HG03520 (cell line): ENCODE measurements around the gene HNRNPC.
"Not testable (repeated sequence)": the region's sequence is repeated elsewhere in the genome, so short reads cannot be mapped to it uniquely, and the experiment has no call there.

Experiments used
- ATAC-seq: cut with Tn5 transposase; IDR thresholded peaks from one replicate; pipeline ENCODE4 v1.9.1; 2021; ENCODE audit warnings: mild to moderate bottlenecking, moderate library complexity; ENCODE audit not compliant: unreplicated experiment

The HNRNPC gene

DNA sequence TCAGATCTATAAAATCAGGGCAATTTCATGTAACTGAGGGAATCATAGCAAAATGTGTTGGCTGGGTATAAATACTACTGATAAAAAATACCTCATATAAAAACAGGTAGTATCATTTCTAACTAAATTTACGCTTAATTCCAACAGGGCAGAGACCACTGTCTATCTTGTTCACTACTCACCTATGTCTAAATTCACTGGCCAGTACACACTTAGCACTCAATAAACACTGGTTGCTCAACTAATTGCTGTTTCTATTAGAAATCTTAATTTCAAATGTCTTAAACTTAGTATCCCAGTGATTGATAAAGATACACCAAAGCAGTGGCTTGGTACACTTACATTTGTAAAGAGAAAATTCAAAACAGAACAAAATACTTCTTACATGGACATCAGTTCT lies 55.6 kb downstream of the HNRNPC start:
- no peak for ATAC-seq

DNA sequence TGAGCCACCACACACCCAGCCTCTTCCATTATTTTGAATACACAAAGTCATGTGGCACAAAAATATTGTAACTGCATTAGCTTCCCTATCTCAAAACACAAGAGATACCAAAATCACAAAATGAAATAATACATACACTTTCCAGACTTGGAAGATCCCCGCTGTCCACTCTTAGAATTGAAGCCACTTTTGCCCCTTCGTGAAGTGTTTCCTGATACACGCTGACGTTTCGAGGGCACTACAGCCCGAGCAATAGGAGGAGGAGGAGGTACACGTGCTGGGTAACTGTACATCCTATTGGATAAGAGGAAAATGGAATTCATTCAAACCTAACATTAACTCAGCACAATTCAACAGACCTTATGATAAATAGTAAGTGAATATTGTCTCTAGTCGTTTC lies 56.4 kb downstream of the HNRNPC start:
- ATAC-seq = not testable (repeated sequence)

DNA sequence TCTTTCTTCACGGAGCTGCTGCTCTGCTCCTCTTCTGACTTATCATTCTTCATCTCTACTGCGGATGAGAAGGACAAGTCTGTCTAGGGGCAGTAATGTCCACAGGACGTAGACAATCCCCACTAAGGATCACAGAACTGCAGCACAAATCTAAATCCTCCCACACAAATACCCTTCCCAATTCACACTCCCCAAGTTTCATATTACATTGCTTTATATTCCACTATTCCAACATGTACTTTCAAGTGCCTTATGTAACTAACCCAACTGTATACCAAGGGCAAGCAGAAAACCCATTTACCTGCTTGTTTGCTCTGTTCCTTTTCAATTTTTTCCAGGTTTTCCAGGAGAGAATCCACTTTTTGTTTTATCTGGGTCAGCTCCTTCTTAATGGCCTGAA lies 57.7 kb downstream of the HNRNPC start:
- ATAC-seq = no peak

DNA sequence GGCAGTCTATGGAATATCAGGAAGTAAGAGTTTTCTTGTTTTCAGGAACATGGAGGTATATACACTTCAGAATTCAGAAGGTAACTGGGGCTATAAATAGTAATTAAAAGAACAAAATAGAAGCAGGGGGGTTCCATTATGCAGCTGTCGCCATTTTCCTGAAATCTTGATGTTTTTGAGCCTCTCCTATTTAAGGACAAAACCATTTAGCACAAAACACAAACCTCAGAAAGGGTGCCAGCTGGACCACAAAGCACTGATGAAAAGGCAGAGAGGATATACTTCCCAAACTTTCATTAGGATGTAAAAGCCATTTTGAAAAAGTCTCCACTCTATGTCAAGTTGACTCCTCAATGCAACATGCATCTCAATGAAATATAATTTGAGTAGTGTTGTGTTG lies 59.2 kb downstream of the HNRNPC start:
- ATAC-seq = no peak

DNA sequence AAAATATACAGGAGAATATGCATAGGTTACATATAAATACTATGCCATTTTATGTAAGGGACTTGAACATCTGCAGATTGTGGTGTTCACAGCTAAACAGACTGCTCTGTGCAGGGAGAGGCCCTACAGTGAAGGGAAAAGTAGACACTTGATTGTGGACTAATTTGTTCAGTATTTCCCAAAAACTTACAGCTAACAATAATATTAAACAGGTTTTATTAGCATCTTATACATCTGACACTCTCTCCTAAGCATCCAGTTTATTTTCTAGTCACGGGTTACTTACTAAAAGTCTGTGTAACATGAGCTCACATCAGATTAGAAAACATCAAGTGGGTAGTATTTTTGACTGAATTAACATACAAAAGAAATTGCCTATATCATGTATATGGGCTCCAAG lies 60.1 kb downstream of the HNRNPC start:
- no peak for ATAC-seq

GRCh38 chr14:21208554-21208953 lies 60.7 kb downstream of the HNRNPC start:
- ATAC-seq = no peak

DNA sequence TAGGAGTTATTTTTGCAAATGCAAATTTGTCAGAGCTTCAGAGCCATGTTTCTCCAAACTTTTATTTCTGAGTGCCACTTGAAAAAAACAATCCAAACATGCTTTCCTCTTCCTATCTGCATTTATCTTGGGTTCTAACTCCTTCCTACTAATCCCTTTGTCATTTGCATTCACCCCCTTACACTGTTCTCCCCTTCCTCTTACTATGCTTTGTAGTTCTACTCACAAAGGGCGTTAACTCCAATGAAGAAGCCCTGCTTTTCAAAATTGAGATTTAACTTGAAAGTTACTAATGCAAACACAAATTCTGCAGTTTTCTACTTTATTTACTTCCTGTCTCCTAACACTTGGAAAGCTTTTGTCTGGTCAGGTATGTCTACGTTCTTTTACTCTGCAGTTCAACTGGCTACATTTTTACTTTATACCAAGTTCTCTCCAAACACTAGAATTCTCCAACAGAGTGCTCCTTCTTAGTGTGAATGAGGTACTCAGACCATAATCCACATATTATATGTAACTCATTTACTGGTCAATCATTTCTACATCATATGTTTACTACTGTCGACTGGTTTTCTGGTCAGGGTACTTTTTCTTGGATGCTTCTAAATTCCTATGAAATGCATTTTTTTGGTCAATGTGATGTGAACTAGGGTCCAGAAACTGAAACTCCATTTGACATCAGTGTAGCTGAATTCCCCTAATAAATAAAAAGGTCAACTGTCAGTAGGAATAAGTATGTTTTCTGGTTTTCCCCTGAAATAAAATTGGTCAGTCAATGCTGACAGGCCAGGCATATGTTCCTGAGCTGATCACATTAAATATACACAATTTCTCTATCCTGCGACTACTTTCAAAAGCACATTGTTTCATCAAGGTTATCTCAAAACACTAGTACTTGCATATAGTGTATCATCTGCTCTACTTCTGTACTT lies 62.2 kb downstream of the HNRNPC start:
- no peak for ATAC-seq

DNA sequence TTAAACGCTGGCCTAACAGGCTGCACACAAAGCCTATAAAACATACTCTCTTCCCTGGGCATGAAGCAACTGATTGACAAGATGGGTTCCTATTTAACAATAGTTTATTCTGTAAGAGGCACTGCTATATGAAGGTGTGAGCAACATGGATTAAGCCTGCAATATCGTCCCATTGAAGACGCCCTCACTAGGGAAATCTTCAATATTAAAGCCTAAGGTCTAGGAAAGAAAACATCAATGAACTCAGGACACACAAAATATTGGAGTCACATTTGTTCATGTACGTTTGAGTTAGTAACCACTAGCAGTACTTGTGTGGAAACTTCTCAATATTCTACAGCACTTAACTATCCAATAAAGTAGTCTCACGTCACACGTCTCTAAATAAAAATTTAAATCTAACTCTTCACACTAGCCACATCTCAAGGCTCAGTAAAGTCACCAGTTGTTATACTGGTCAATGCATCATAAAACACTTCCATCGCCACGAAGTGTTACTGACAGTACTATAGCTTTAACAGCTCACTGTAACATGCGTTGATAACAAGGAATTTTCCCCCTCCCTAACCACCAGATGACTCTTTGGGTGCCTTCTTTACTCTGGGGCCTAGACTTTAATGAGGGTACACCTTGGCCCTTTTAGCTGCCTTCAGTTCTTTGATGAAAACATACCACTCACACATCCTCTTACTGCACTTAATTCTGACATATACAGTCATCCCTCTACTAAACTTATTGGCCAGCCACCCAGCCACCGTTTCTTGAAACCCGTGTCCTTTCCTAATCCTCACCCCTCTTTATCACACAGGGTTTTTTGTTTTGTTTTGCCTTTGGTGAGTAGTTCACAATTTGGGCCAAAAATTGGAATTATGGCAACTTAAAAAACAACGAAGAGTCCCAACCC lies 63.3 kb downstream of the HNRNPC start:
- ATAC-seq = no peak

DNA sequence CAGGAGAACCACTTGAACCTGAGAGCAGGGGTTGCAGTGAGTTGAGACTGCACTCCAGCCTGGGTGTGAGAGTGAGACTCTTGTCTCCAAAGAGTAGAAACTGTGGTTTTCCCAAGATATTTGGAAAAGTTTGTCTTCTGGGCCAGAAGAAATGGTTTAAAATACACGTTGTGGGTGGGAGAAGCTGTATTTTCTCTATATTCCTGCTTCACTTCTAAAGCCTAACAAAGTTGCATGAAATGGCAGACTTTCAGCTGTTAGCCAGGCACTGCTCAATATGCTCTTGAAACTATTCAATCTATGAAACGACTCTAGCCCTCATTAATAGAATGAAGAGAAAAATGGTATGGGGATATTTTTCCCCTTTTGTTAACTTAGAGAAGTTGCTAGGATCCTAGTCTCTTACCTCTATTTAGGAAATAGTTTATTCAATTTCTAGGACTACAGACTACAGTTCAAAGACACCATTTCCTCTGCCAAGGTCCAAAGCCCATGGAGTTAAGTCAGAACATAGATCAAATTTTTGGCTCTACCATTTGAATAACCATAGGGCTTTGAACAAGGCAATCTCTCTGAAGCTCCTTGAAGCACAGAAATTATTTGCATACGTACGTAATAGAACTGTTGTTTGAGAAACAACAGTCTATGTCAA lies 64.1 kb downstream of the HNRNPC start:
- ATAC-seq = no peak

DNA sequence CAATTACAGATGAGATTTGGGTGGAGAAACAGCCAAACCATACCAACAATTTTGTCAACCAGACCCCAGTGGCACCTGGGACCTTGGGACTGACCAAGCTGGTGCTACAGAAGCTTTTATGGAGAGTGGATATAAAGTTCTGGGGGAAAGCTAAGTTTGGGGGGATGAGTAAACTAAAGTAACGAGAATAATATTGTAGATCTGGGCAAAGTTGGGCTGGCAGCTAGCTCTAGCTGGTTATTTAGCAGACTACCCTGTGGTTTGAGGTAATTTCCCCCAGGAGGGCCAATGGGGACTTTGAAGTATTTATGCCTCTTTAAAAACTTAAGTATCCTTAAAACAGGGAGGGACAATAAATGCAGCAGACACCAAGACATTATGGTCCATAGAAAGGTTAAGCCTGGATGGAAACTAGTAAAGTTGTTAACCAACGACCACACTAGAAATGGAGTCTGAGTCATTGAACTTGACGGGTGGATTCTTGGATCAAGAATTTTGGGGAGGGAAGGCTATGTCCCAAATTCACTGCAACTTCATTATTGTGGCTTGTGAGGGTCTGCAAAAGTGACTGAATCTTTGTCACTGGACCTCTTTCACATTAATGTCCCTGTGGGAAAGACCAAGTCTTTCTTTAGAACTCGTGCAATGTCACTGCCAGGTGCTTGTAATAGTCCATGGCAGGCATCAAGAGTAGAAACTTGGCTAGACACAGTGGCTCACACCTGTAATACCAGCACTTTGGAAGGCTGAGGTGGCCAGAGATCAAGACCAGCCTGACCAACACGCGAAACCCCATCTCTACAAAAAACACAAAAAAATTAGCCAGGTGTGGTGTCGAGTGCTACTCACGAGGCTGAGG lies 64.8 kb downstream of the HNRNPC start:
- ATAC-seq = no peak

DNA sequence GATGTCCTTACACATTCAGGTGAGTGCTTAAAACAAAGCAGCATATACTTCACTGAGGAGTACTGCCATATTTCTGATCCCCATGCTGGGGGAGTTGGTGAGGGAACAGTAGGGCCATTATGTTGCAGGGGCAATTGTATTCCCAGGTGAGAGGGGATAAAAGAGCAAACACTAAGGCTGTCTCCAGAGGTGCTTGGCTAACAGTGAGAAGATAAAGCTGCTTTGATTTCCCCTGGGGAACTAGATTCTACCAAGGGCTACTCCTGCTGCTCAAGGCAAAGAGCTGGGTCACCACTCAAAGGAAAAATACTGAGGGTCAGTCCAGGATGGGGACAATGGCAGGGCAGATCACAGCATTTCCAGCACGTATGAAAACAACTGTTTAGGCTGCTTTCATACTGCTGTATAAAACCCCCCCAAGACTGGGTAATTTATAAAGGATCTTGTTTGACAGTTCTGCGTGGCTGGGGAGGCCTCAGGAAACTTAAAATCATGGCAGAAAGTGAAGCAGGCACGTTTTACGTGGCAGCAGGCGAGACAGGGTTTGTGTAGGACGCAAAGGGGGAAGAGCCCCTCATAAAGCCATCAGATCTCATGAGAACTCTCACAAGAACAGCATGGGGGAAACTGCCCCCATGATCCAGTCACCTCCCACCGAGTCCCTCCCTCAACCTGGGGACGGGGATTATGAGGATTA lies 65.6 kb downstream of the HNRNPC start:
- no peak for ATAC-seq

- no peak for ATAC-seq
Observed at GRCh38 chr14:21202463-21203358, 66.5 kb downstream of the HNRNPC start.

DNA sequence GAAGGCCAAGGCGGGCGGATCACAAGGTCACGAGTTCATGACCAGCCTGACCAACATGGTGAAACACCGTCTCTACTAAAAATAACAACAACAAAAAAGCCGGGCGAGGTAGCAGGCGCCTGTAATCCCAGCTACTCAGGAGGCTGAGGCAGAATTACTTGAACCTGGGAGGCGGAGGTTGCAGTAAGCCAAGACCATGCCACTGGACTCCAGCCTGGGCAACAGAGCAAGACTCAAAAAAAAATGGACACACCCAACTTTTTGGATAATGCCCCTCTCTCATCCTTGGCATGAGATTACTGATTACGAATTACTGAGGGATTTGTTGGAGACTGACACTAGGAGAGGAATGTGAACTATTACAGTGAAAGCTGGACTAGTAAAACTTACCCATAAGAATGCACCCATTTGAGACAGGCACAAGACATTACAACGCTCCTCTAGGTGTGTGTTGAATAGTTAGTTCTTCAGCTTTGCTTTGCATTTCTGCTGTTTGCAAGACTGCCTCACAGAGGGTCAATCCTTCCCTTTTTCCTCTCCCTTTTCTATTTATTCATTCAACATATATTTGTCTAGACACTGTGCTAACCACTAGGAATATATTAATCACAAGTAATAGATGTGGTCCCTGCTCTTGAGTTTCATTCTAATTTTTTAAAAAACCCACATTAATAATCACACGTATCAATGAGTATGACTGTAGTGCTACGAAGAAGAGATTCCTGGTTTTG lies 67.3 kb downstream of the HNRNPC start:
- ATAC-seq = no peak

GRCh38 chr14:21200752-21201461 lies 68.3 kb downstream of the HNRNPC start:
- no peak for ATAC-seq

GRCh38 chr14:21199611-21200560 lies 69.4 kb downstream of the HNRNPC start:
- ATAC-seq = no peak
